Measurements from ENCODE around the gene MIEF2.

DNA sequence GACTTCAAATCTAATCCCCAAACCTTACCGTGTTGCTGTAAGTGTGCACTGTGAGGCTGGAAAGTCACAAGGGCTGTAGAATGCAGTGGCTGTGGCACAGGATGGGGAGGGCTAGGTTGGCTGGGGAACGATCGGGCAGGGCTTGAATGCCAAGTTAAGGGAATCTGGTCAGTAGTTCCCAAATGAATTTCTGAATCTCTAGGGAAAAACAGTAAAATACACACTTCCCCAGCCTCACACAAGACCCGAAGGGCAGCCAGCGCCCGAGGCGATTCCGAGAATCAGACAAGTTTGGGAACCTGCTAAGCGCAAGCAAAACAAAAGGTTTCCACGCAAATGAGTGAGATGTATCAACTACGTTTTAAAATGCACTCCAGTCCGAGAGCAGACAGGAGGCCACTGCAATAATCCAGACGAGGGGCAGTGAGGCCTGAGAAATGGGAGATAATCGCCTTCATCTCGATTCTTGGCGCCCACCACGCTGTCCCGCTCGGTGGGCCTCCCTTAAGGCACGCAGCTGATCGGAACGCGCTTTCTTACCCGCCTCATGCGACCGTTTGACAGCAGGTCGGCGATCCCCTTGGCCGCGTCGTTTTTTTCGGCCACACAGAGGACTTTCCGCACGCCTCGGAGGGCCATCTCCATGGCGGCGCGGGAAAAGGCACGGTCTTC, 53.7 kb downstream of the MIEF2 start:
- no peak for TF ChIP-seq POLR2A (IDR thresholded peaks at IDR 0.05)
- no peak for TF ChIP-seq EP300 (IDR thresholded peaks at IDR 0.05)
